Measurements from ENCODE around the gene PTPRD.

Gene PTPRD

GRCh38 chr9:9216934-9217333 is 1395.9 kb downstream of the PTPRD start:
- H4K20me1 ChIP-seq (ENCODE audit: low read depth, low read length) = no peaks in the 10 kb centered on the region
- no peaks in the 10 kb centered on the region for H3K27me3 ChIP-seq (ENCODE audit: low read length)
- no peak overlapping the region for H3K9ac ChIP-seq (ENCODE audit: low read length)
- no peaks in the 10 kb centered on the region for H3F3A ChIP-seq (ENCODE audit: insufficient read depth)
- H3K36me3 ChIP-seq (ENCODE audit: low read length) = no peaks in the 10 kb centered on the region
- H2AFZ ChIP-seq (ENCODE audit: low read depth, low read length, severe bottlenecking) = no peak overlapping the region
- H3K4me3 ChIP-seq (ENCODE audit: insufficient read depth, low read length, poor library complexity, severe bottlenecking) = no peak overlapping the region
- H3K27ac ChIP-seq (ENCODE audit: low read depth, low read length) = no peak overlapping the region
- H3K9me2 ChIP-seq (replicated peaks; ENCODE audit: insufficient read depth, low read length) = no peaks in the 10 kb centered on the region; the same call in 1 of the 2 replicates
- TF ChIP-seq, protein P1, sequence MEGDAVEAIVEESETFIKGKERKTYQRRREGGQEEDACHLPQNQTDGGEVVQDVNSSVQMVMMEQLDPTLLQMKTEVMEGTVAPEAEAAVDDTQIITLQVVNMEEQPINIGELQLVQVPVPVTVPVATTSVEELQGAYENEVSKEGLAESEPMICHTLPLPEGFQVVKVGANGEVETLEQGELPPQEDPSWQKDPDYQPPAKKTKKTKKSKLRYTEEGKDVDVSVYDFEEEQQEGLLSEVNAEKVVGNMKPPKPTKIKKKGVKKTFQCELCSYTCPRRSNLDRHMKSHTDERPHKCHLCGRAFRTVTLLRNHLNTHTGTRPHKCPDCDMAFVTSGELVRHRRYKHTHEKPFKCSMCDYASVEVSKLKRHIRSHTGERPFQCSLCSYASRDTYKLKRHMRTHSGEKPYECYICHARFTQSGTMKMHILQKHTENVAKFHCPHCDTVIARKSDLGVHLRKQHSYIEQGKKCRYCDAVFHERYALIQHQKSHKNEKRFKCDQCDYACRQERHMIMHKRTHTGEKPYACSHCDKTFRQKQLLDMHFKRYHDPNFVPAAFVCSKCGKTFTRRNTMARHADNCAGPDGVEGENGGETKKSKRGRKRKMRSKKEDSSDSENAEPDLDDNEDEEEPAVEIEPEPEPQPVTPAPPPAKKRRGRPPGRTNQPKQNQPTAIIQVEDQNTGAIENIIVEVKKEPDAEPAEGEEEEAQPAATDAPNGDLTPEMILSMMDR (IDR thresholded peaks at IDR 0.05; ENCODE audit: insufficient read depth, low read length, poor library complexity, severe bottlenecking) = no peak
- no peak for TF ChIP-seq EZH2phosphoT487 (conservative IDR thresholded peaks at IDR 0.05; ENCODE audit: low read length)
- no peaks in the 10 kb centered on the region for H3K79me2 ChIP-seq (ENCODE audit: insufficient read depth, low read length)
- H3K4me2 ChIP-seq (ENCODE audit: low read depth, low read length, poor library complexity, severe bottlenecking) = no peak overlapping the region
- H3K9me3 ChIP-seq (ENCODE audit: insufficient read depth, low read length) = no peaks in the 10 kb centered on the region

DNA sequence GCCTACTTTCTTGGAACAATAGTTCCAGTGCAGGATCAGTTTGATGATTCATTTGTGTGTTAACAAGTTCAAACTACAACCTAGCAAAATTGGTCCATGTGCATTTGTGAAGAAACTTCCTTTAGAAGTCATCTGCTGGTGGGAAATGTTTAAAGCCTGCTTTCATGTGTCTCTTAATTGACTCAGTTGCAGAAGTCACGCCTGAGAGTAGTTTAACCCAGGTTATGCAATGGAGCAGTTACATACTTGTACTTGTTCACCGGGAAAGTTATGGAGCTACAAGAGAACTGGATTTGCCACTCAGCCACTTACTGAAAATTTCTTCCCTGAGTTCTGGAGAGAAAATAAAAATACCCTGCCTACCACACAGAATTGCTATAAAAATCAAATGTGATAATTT is 1397.8 kb downstream of the PTPRD start:
- no peak overlapping the region for H2AFZ ChIP-seq (ENCODE audit: low read depth, low read length, severe bottlenecking)
- H3K9me2 ChIP-seq (replicated peaks; ENCODE audit: insufficient read depth, low read length) = no peaks in the 10 kb centered on the region; the same call in 1 of the 2 replicates
- H3K79me2 ChIP-seq (ENCODE audit: insufficient read depth, low read length) = no peaks in the 10 kb centered on the region
- no peak overlapping the region for H3K9ac ChIP-seq (ENCODE audit: low read length)
- no peak overlapping the region for H3K27ac ChIP-seq (ENCODE audit: low read depth, low read length)
- no peaks in the 10 kb centered on the region for H4K20me1 ChIP-seq (ENCODE audit: low read depth, low read length)
- no peak overlapping the region for H3K4me3 ChIP-seq (ENCODE audit: insufficient read depth, low read length, poor library complexity, severe bottlenecking)
- no peaks in the 10 kb centered on the region for H3K9me3 ChIP-seq (ENCODE audit: insufficient read depth, low read length)
- no peak overlapping the region for H3K4me2 ChIP-seq (ENCODE audit: low read depth, low read length, poor library complexity, severe bottlenecking)
- H3F3A ChIP-seq (ENCODE audit: insufficient read depth) = no peaks in the 10 kb centered on the region
- H3K36me3 ChIP-seq (ENCODE audit: low read length) = no peaks in the 10 kb centered on the region
- no peak for TF ChIP-seq EZH2phosphoT487 (conservative IDR thresholded peaks at IDR 0.05; ENCODE audit: low read length)
- TF ChIP-seq, protein P1 (IDR thresholded peaks at IDR 0.05; ENCODE audit: insufficient read depth, low read length, poor library complexity, severe bottlenecking) = no peak
- H3K27me3 ChIP-seq (ENCODE audit: low read length) = no peaks in the 10 kb centered on the region

GRCh38 chr9:9214066-9214465 is 1398.7 kb downstream of the PTPRD start:
- Histone ChIP-seq H3K9me2 (replicated peaks; ENCODE audit: insufficient read depth, low read length) (no peaks in the 10 kb centered on the region; the same call in 1 of the 2 replicates), H3F3A (ENCODE audit: insufficient read depth) (no peaks in the 10 kb centered on the region), H4K20me1 (ENCODE audit: low read depth, low read length) (no peaks in the 10 kb centered on the region), H3K9ac (ENCODE audit: low read length) (no peak overlapping the region), H3K4me3 (ENCODE audit: insufficient read depth, low read length, poor library complexity, severe bottlenecking) (no peak overlapping the region), H3K4me2 (ENCODE audit: low read depth, low read length, poor library complexity, severe bottlenecking) (no peak overlapping the region), H3K79me2 (ENCODE audit: insufficient read depth, low read length) (no peaks in the 10 kb centered on the region), H3K9me3 (ENCODE audit: insufficient read depth, low read length) (no peaks in the 10 kb centered on the region), H3K27ac (ENCODE audit: low read depth, low read length) (no peak overlapping the region), H2AFZ (ENCODE audit: low read depth, low read length, severe bottlenecking) (no peak overlapping the region), H3K27me3 (ENCODE audit: low read length) (no peaks in the 10 kb centered on the region), H3K36me3 (ENCODE audit: low read length) (no peaks in the 10 kb centered on the region)
- TF ChIP-seq, protein P1 (IDR thresholded peaks at IDR 0.05; ENCODE audit: insufficient read depth, low read length, poor library complexity, severe bottlenecking) = no peak
- TF ChIP-seq EZH2phosphoT487 (conservative IDR thresholded peaks at IDR 0.05; ENCODE audit: low read length) = no peak
